Fibroblast of villous mesenchyme (primary cell): ENCODE data around the gene ALDH1L2. TPM values are rescaled to one million over a fixed set of nuclear protein-coding genes. Genes with fewer than 3 reads are reported as not detected.
A peak's percentile ranks its signal among the peaks of the same experiment; 100 is the strongest.

Experiments
- DNase-seq: peaks from one replicate; pipeline ENCODE4 v3.0.0-alpha.2; 2010; ENCODE audit warnings: low read depth
- H3K4me3 ChIP-seq: 2 replicates; pipeline ENCODE4 v1.5.1; 2011; ENCODE audit warnings: low read depth, mild to moderate bottlenecking, low read length
- CTCF ChIP-seq: IDR thresholded peaks from 2 replicates; pipeline ENCODE4 v1.5.1; 2012; ENCODE audit warnings: low read depth, mild to moderate bottlenecking, low read length; ENCODE audit not compliant: insufficient read depth
- total RNA-seq: library from RNA; depleted of rRNA; stranded (reverse); fragments of >200 nt; gene quantifications from 2 replicates; pipeline ENCODE4 v1.2.3, GENCODE V29; 2012

Gene ALDH1L2
- total RNA-seq, 1 donor, result 23.3 TPM

- no peak for DNase-seq
- H3K4me3 ChIP-seq, result no peak overlapping the region
- TF ChIP-seq CTCF, result no peak
Observed at GRCh38 chr12:105040476-105040875, 43.8 kb downstream of the ALDH1L2 start.

- DNase-seq, result no peak
- TF ChIP-seq CTCF, result no peak
- H3K4me3 ChIP-seq, result no peak overlapping the region
Observed at GRCh38 chr12:105036937-105037649, 47.2 kb downstream of the ALDH1L2 start.

GRCh38 chr12:105033851-105034250, 50.4 kb downstream of the ALDH1L2 start:
- H3K4me3 ChIP-seq, result no peak overlapping the region
- DNase-seq, result no peak
- no peak for TF ChIP-seq CTCF

- TF ChIP-seq CTCF, result no peak
- H3K4me3 ChIP-seq, result no peak overlapping the region
- no peak for DNase-seq
Observed at GRCh38 chr12:105032703-105033357, 51.4 kb downstream of the ALDH1L2 start.

- no peak overlapping the region for H3K4me3 ChIP-seq
- no peak for DNase-seq
- TF ChIP-seq CTCF, result no peak
Observed at GRCh38 chr12:105030820-105031807, 53.1 kb downstream of the ALDH1L2 start.

GRCh38 chr12:105026411-105026810, 57.8 kb downstream of the ALDH1L2 start:
- peak; percentile 12 for DNase-seq
- TF ChIP-seq CTCF, result no peak
- H3K4me3 ChIP-seq, result no peak overlapping the region
